Progenitor cell of endocrine pancreas (in vitro differentiated cells): ENCODE measurements around the gene PROCA1. TPM values are rescaled to one million over a fixed set of nuclear protein-coding genes. Genes with fewer than 3 reads are reported as not detected.

ENCODE experiments used
- DNase-seq: peaks from one replicate; pipeline ENCODE4 v3.0.0; 2021; ENCODE audit warnings: low spot score; ENCODE audit not compliant: unreplicated experiment
- H3K27ac Mint-ChIP-seq: 2 replicates; pipeline ENCODE4 v1.8.0; 2021; ENCODE audit warnings: mild to moderate bottlenecking, moderate library complexity, mixed read lengths
- H3K27me3 Mint-ChIP-seq: 2 replicates; pipeline ENCODE4 v1.8.0; 2021; ENCODE audit warnings: mixed read lengths
- H3K36me3 Mint-ChIP-seq: 2 replicates; pipeline ENCODE4 v1.8.0; 2022; ENCODE audit warnings: mixed read lengths; ENCODE audit not compliant: insufficient read depth
- H3K4me1 Mint-ChIP-seq: 2 replicates; pipeline ENCODE4 v1.8.0; 2021; ENCODE audit warnings: low read depth, mixed read lengths
- H3K4me3 Mint-ChIP-seq: 2 replicates; pipeline ENCODE4 v1.8.0; 2021; ENCODE audit warnings: low read depth, mild to moderate bottlenecking, moderate library complexity, mixed read lengths
- H3K9me3 Mint-ChIP-seq: 2 replicates; pipeline ENCODE4 v1.8.0; 2021; ENCODE audit warnings: low read depth, mixed read lengths
- total RNA-seq: library from RNA; stranded (reverse); gene quantifications from 2 replicates; pipeline ENCODE4 v1.2.1, GENCODE V29; 2021
- TF ChIP-seq, protein P1 (sequence below): fragments of 200-600 bp; sonication (generic); IDR thresholded peaks from one replicate; pipeline ENCODE4 v1.5.0; 2021; ENCODE audit warnings: antibody characterized with exemption, mild to moderate bottlenecking; ENCODE audit not compliant: unreplicated experiment

The PROCA1 gene
- total RNA-seq, 1 donor from 2014 or later, result 16.3 TPM

DNA sequence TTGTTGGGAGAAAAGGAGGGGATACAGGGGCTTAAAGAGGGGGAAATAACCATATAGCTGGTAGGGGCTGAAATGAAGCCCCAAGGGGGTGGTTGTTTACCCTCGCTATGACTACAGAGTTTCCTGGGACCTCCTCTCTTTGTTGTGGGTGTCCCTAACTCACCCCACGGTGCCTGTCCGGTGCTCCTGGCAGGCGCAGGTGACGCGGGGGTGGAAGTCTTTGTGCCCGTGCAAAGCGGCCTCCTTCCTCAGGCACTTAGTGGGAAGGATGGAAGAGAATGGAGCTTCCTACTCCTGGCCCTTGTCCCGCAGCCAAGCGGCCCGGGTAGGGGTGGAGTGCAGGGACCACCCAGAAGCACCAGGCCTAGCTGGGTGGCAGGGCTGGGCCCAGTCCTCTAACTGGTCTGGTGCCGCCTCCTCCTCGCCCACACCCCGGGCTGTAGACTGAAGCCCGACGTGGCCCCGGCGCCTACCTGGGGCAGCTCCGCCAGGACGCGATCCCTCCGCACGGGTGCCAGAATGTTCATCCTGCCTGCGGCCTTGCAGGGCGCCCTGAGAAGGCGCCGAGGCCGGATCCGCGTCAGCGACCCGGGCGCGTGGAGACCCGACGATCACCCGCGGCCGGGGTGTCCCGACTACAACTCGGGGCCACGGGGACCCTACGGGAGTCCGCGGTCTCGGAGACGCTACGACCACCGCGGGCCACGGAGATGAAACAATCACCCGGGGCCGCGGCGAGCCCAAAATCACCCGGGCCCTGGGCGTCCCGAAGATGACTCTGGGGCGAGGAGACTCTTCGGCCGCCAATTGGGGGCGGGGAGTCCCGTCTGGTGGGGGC is 5.3 kb upstream of the PROCA1 start:
- peaks cover 39% of the 10 kb centered on the region for H3K4me1 Mint-ChIP-seq
- no peaks in the 10 kb centered on the region for H3K9me3 Mint-ChIP-seq
- H3K27ac Mint-ChIP-seq, result peak overlapping the region; percentile 96
- TF ChIP-seq, protein P1, sequence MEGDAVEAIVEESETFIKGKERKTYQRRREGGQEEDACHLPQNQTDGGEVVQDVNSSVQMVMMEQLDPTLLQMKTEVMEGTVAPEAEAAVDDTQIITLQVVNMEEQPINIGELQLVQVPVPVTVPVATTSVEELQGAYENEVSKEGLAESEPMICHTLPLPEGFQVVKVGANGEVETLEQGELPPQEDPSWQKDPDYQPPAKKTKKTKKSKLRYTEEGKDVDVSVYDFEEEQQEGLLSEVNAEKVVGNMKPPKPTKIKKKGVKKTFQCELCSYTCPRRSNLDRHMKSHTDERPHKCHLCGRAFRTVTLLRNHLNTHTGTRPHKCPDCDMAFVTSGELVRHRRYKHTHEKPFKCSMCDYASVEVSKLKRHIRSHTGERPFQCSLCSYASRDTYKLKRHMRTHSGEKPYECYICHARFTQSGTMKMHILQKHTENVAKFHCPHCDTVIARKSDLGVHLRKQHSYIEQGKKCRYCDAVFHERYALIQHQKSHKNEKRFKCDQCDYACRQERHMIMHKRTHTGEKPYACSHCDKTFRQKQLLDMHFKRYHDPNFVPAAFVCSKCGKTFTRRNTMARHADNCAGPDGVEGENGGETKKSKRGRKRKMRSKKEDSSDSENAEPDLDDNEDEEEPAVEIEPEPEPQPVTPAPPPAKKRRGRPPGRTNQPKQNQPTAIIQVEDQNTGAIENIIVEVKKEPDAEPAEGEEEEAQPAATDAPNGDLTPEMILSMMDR, result no peak
- DNase-seq, result peak; percentile 26
- peaks cover 35% of the 10 kb centered on the region for H3K36me3 Mint-ChIP-seq
- H3K27me3 Mint-ChIP-seq, result no peaks in the 10 kb centered on the region
- peak overlapping the region; percentile 78 for H3K4me3 Mint-ChIP-seq

GRCh38 chr17:28715217-28715616 is 3.5 kb upstream of the PROCA1 start:
- Mint-ChIP-seq H3K27ac (no peak overlapping the region), H3K36me3 (peaks cover 22% of the 10 kb centered on the region), H3K9me3 (no peaks in the 10 kb centered on the region), H3K4me1 (peaks cover 30% of the 10 kb centered on the region), H3K27me3 (no peaks in the 10 kb centered on the region), H3K4me3 (peak overlapping the region; percentile 78)
- TF ChIP-seq, protein P1, result no peak
- no peak for DNase-seq

DNA sequence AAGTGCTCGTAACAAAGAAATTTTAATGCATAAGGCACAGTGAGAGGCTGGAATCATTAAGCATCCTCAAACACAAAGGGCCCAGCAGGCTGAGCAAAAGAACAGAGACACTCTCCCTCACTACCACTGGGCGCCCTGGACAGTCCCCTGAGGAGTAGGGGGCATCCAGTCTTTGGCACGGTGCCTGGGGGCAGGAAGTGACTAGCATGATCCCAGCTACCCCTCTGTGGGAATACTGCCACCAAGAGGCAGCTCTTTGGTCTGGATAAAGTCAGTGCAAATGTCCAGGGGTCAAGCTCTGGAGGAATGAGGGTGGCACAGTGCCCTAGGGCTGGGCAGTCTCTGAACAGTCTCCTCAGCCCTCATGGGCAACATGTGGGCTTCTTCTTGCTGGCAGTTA is 2.6 kb upstream of the PROCA1 start:
- Mint-ChIP-seq H3K4me1 (peaks cover 26% of the 10 kb centered on the region), H3K27me3 (no peaks in the 10 kb centered on the region), H3K4me3 (peak overlapping the region; percentile 45), H3K36me3 (peaks cover 19% of the 10 kb centered on the region), H3K27ac (no peak overlapping the region), H3K9me3 (no peaks in the 10 kb centered on the region)
- DNase-seq, result no peak
- TF ChIP-seq, protein P1, result no peak

- Mint-ChIP-seq H3K36me3 (peaks cover 19% of the 10 kb centered on the region), H3K9me3 (no peaks in the 10 kb centered on the region), H3K27me3 (no peaks in the 10 kb centered on the region), H3K4me3 (peak overlapping the region; percentile 95), H3K27ac (peak overlapping the region; percentile 86), H3K4me1 (peaks cover 19% of the 10 kb centered on the region)
- DNase-seq, result no peak
- TF ChIP-seq, protein P1, result no peak
Observed at GRCh38 chr17:28712705-28713415, 1.2 kb upstream of the PROCA1 start.

DNA sequence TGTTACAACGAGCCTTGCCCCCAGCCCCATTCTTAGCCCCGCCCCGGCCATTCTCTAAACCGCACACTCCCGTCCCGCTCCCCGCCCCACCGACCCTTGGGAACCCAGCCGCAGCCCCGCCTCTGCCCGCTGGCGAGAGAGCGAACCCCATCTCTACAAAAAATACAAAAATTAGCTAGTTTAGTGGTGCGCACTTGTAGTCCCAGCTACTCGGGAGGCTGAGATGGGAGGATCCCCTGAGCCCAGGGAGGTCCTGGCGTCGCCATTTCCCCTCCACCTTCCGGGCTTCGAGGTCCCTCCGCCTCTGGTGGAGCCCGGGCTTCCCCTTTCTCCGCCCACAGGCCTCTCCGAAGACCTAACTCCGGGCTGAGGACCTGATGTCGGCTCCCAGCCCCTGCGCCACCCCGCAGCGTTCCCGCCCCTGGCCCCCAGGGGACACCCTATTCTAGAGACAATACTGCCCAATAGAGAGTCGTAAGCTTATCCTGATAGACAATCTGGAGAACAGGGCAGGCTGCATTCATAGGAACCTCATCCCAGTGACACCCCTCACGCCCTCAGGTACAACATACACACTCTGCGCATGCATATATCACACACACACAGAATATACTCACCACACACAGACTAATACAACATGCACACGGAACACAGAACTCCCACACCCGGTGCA is 480 bp upstream of the PROCA1 start:
- Mint-ChIP-seq H3K36me3 (peaks cover 19% of the 10 kb centered on the region), H3K27ac (peak overlapping the region; percentile 92), H3K9me3 (no peaks in the 10 kb centered on the region), H3K4me1 (peaks cover 19% of the 10 kb centered on the region), H3K27me3 (no peaks in the 10 kb centered on the region), H3K4me3 (peak overlapping the region; percentile 95)
- no peak for DNase-seq
- TF ChIP-seq, protein P1, result peak; percentile 15
